Activated CD8-positive, alpha-beta memory T cell treated with anti-CD3 and anti-CD28 coated beads, Interleukin-2, amount 50 U/mL, for 1 hour (primary cell): ENCODE data around the gene ATP6V1B1.
A peak's percentile ranks its signal among the peaks of the same experiment; 100 is the strongest.

ENCODE experiments used
- DNase-seq: peaks from one replicate; pipeline ENCODE4 v3.0.0-alpha.2; 2020; ENCODE audit errors: extremely low read depth

The ATP6V1B1 gene

GRCh38 chr2:70943205-70943871, 7.6 kb downstream of the ATP6V1B1 start:
- DNase-seq: no peak

GRCh38 chr2:70944111-70944690, 8.5 kb downstream of the ATP6V1B1 start:
- DNase-seq: no peak

GRCh38 chr2:70946832-70947442, 11.2 kb downstream of the ATP6V1B1 start:
- no peak for DNase-seq

- DNase-seq: no peak
These were observed 12.0 kb downstream of the ATP6V1B1 start for GRCh38 chr2:70947556-70948184.

GRCh38 chr2:70948337-70949003, 12.8 kb downstream of the ATP6V1B1 start:
- DNase-seq: peak; percentile 40

GRCh38 chr2:70949086-70949485, 13.4 kb downstream of the ATP6V1B1 start:
- no peak for DNase-seq

- DNase-seq: no peak
These were observed 19.2 kb downstream of the ATP6V1B1 start for GRCh38 chr2:70954886-70955285.

- no peak for DNase-seq
These were observed 20.4 kb downstream of the ATP6V1B1 start for GRCh38 chr2:70956141-70956540.

GRCh38 chr2:70957798-70958197, 22.1 kb downstream of the ATP6V1B1 start:
- DNase-seq: no peak

- no peak for DNase-seq
These were observed 23.1 kb downstream of the ATP6V1B1 start for GRCh38 chr2:70958759-70959158.

GRCh38 chr2:70959271-70959761, 23.6 kb downstream of the ATP6V1B1 start:
- DNase-seq: no peak

- DNase-seq: no peak
These were observed 24.4 kb downstream of the ATP6V1B1 start for GRCh38 chr2:70959851-70960832.

GRCh38 chr2:70960833-70961647, 25.3 kb downstream of the ATP6V1B1 start:
- DNase-seq: no peak

- no peak for DNase-seq
These were observed 25.9 kb downstream of the ATP6V1B1 start for GRCh38 chr2:70961648-70961994.

- DNase-seq: no peak
These were observed 26.6 kb downstream of the ATP6V1B1 start for GRCh38 chr2:70962211-70962884.

GRCh38 chr2:70962885-70963878, 27.5 kb downstream of the ATP6V1B1 start:
- no peak for DNase-seq

GRCh38 chr2:70964133-70964532, 28.4 kb downstream of the ATP6V1B1 start:
- DNase-seq: no peak
